Measurements from ENCODE around the gene PRUNE1.

PRUNE1 gene

DNA sequence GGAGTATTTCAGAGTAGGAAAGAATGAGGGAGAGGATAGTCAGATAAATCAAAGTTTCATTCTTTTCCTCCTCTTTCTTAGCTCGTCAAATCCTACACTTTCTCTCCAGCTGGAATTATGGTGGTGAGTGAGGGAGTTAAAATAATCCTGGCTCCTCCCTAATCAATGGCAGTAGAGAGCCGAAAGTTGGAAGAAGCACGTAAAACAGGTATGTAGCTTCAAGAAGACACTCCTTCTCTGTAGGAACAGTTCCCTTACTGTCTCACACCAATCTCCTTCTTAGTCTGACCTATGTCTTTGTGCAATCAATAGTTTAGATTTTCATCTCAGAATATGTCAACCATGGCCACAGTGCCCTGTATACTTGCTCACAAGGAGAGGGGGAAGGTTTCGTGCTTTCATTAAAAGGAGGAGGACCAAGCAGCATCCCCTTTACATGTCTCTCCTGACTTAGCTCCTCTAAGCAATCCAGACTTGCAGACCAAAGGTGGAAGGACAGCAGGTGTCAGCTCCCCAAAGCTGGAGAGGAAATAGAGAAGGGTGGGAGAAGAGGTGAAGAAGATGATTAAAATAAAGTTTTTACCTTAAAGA, 2.4 kb upstream of the PRUNE1 start:
- DNase-seq (ENCODE audit: low read depth in 3 of 3, low spot score in 1 of 3), result no peak

DNA sequence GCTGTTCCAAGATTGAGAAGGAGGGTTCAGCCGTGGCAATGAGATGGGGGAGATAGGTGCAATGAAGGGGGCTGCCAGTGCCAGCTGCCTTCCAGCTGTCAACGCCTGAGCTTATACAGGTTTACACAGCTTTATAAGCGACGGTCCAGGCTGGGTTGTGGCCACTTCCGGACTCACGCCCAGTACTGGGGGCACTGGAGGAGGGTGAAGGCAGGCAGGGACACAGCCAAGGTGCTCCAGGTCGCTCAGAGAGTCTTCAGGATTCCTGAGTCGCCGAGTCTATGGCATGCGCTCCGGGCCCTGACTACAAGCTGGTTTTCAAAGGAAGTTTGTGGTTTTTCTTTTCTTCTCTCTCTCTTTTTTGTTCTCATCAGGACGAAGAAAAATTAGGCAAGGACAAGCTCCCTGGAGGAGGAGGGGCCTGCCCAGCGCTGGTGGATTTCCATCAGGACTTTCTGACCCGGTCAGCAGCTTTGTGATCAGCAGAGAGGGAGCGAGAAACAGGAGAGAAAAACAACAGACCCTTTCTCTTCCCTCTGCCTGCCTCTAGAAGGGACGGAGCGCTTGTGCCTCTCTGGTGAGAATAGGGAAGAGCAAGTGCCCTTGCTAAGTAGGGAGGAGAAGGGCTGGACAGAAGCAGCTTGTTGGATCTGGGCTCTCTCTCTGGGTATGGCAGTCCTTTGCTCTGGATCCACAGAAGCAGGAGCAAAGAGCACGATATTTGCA, 1.8 kb upstream of the PRUNE1 start, which contains the start of gene MINDY1:
MINDY1 (minus strand) TSS at position 576 of the 726 bp plus-strand sequence. CDS start 4,285 bp downstream, outside the sequence.
- no peak for DNase-seq (ENCODE audit: low read depth in 3 of 3, low spot score in 1 of 3)

DNA sequence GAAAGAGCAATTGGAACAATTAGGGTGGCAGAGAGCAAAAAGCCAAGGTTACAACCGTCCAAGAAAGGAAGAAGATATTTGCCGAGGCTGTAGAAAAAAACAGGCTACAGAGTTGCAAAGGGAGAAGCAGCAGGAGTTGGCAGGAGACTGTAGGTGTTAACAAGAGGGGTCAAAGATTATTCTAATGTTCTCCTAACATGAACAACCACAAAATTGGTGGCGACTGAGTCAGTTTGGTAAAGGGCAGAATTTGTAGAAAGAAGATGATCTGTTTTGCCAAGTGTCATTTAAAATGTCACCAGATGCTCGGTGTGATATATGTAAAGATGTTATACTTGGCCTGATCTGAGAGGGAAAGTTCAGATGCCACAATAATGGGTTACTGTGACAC, 401 bp upstream of the PRUNE1 start:
- no peak for DNase-seq (ENCODE audit: low read depth in 3 of 3, low spot score in 1 of 3)

DNA sequence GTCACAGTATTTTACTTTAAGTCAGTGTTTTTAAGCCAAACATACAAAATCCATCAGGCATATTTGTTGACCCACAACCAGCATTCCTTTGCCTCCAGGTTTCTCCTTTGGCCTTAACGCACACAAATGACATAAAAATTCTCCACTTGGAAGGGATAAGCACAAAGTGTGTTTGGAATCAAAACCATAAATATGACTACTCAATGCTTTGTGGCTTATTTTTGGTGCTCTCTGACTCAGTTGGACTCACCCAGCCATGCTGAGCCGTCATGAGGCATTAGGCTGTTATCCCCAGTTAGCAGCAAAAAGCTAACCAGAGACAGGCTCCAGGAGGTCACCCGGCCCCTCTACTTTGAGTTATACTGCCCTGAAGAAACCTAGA, 948 bp downstream of the PRUNE1 start:
- no peak for DNase-seq (ENCODE audit: low read depth in 3 of 3, low spot score in 1 of 3)

DNA sequence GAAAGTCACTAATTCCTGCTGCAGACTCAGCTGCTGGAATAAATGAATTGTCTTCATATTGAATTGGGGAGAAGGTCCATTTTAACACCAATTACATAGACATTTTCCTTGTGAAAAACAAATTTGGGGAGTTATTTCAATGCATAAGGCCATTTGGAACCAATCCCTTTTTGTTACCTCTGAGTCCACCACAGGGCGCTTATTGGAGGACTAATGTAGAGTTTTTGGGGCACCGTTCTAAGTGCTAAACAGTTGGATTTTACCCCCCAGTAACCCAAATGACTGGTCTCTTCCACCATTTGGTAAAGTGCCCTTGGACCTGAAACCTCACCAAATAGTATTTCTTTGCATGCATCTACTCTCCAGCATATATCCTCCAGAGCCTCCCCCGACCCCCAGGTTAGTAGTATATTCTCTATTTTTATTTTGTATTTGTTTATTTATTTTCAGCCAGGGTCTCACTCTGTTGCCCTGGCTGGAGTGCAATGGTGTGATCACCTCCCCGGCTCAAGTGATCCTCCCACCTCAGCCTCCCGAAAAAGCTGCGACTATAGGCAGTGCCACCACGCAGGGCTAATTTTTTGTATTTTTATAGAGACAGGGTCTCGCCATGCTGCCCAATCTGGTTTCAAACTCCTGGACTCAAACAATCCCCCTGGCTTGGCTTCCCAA, 1.6 kb downstream of the PRUNE1 start:
- DNase-seq (ENCODE audit: low read depth in 3 of 3, low spot score in 1 of 3), result no peak

DNA sequence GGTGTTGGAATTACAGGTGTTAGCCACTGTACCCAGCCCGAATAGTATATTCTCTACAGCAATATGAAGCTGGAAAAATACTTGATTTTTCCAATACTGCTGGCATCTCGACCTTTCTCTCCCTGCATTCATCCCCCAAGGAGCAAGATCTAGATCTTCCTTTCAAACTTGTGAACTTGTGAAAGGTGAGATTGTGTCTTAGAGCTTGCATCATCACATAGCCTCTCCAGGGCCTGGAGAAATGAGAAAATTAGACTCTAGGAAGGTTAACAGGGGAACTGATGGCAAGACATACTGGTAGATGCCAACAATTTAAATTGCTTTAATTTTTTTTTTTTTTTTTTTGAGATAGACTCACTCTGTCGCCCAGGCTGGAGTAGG, 2.1 kb downstream of the PRUNE1 start:
- no peak for DNase-seq (ENCODE audit: low read depth in 3 of 3, low spot score in 1 of 3)

DNA sequence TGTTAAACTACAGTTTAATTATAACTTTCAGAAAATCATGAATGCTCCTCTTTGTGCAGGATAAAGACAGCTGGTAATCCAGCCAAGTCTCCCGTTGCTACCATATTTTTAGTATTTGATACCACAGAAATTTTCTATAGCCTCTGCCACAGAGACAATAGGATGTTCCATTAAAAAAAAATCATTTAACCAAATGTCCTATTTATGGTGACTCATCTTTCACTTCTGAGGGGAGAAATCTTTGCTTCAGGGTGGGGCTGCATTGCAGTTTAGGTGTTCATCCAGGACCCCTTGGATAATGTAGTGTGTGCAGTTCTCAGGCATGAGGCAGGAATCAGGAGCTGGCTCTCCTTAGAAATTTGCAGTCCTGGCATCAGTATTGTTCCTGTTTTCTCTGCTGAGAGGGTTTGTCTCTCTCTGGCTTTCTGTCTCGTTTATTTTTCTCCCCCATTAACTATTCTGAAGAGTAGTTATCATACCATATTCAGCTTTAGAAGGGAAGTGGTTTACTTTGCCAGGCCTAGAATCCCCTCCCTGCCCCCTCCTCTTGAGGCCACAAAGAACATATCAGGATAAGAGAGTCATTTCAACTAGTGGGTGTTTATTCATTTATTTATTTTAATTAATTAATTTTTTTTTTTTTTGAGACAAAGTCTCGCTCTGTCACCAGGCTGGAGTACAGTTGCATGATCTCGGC, 3.1 kb downstream of the PRUNE1 start:
- DNase-seq (ENCODE audit: low read depth in 3 of 3, low spot score in 1 of 3), result no peak

DNA sequence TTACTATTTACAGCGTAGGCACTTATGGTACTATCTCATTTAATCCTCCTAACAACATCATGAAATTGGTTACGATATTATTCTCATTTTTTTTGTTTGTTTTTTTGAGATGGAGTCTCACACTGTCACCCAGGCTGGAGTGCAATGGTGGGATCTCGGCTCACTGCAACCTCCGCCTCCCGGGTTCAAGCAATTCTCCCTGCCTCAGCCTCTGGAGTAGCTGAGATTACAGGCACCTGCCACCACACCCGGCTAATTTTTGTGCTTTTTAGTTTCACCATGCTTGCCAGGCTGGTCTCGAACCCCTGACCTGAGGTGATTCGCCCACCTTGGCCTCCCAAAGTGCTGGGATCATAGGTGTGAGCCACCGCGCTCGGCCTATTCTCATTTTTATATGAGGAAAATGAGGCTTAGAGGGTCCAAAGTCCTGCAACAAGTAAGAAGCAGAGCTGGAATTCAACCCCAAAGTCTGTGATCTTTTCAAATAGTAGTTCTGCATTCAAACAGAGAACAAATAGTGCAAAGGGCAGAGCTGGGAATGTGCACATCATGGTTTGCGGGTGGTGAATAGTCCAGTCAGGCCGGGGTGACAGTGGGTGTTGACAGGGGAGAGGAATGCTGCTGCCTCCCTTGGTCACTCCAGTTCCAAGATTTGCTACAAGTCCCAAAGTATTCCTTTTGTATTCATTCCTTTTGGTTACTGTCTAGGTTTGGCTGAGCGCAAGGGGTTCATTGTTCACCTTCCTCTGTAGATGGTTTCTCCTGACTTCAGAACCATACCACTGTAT, 4.6 kb downstream of the PRUNE1 start:
- DNase-seq (ENCODE audit: low read depth in 3 of 3, low spot score in 1 of 3), result no peak

DNA sequence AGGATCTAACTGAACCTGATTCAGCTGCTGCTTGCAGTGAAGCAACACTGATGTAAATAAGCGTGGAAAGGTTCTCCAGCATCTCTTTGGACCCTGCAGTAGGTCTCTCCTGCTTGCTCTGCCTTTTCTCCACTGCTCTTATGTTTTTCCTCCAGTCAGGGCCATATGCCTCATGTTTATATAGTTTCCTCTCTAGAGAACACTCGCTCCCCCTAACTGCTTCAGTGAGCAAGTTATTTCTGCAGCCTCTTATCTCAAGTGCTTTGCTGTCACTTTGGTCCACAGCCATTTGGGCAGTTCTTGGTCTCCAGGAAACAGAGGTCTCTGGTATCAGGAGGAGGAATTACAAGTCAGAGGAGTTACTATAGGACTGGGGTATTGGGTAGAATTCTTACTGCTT, 5.3 kb downstream of the PRUNE1 start:
- no peak for DNase-seq (ENCODE audit: low read depth in 3 of 3, low spot score in 1 of 3)

DNA sequence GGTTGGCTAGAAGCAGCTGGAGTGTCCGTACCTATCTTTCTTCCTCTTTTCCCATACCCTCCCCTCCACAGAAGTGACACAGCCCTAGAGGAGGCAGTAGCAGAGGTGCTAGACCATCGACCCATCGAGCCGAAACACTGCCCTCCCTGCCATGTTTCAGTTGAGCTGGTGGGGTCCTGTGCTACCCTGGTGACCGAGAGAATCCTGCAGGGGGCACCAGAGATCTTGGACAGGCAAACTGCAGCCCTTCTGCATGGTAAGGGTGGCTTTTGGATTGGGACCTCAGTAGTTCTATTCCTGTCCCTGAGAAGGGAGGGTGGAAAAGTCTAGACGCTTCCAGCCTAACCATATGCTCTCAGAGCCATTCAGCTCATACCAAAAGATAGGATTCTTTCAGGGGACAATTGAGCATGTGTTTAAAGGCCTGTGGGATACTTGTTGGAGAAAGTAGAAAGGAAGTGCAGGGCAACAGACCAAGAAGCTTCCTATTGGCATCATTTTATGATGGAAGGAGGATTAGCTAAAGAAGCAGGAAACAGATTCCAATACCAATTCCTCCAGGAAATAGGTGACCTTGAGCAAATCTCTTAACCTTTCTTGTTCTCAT, 16.4 kb downstream of the PRUNE1 start:
- DNase-seq (ENCODE audit: low read depth in 3 of 3, low spot score in 1 of 3), result peak; percentile 65 to 75 (median 74)

DNA sequence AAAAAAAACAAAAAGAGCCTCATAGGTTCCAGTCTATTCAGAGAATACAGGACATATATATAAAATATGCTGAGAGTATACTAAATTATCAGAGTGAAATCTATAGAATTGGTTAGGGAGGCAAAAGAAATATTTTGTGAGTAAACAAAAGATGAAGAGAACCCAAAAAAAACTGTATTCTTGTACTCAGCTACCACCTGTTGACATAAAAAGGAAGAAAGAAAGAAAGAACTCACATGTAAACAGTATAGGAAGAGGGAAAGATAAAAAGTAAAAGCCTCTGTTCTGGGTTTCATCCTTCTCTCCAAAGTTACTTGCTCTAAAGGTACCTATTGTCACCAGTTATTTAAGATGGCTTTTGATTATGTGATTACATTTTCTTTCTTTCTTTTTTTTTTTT, 18.2 kb downstream of the PRUNE1 start:
- DNase-seq (ENCODE audit: low read depth in 3 of 3, low spot score in 1 of 3), result no peak

DNA sequence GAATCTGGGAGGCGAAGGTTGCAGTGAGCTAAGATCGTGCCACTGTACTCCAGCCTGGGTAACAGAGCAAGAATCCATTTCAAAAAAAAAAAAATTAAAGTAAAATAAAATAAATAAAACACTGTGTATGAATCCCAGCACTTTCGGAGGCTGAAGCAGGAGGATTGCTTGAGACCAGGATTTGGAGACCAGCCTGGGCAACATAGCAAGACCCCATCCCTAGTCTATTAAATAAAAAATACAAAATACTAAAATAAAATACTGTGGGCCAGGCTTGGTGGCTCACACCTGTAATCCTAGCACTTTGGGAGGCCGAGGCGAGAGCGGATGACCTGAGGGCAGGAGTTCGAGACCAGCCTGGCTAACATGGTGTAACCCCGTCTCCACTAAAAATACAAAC, 23.9 kb downstream of the PRUNE1 start:
- DNase-seq (ENCODE audit: low read depth in 3 of 3, low spot score in 1 of 3), result no peak

DNA sequence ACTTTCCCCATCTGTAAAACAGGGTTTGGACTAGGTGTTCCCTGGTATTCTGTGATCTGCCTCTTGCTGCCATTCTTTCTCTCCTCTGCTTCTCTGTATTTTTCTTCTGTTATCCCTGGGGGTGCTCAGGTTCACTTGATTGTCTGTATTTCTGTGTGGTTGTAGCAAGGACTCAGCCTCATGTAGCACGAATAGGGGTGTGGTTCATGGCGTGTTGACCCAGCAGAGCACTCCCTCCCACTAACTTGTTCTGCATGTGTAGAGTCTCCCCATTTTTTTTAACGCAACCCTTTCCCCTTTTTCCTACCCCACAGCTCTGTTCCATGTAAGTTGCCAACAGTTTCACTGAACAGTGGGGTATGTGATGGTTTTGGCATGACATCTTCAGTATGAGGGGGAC, 26.9 kb downstream of the PRUNE1 start:
- DNase-seq (ENCODE audit: low read depth in 3 of 3, low spot score in 1 of 3), result no peak

DNA sequence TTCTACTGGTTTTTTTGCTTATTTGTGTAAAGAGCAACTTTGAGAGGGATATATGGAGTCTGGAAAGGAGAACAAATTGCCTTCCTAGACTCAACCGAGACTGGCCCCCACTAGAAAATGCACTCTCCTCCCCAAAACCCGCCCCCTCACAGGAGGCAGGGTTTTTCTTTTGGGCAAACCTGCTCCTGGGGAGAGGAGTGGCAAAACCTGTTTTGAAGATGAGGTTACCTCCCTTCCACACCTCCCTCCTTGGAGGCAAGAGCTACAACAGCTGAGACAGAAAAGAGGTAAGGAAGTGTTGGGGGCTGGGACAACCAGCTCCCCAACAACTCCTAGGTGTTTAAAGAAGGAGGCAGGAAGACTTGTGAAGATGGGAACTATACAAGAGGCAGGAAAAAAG, 28.1 kb downstream of the PRUNE1 start, which contains the start of gene BNIPL:
BNIPL (plus strand) TSS at position 231 of the 400 bp plus-strand sequence; CDS start at position 371, 140 bp downstream.
- DNase-seq (ENCODE audit: low read depth in 3 of 3, low spot score in 1 of 3), result no peak

DNA sequence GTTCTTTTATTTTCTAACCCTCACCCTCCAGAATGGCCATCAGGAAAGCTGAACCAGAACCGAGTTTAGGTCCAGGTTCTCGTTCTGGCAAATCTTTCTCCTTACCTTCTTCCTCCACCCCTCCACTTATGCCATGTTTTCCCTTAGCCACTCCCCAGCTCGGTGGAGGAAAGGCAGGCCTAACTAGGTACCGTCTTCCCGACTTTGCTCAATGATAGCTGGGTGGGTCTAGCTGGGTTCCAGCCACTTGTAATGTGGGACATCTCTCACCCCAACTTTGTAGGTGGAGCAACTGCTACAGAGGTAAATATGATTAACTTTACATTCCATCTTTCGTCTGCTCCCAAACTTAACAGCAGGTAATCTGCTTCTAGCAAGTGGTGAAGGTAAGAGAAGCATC, 28.8 kb downstream of the PRUNE1 start:
- DNase-seq (ENCODE audit: low read depth in 3 of 3, low spot score in 1 of 3), result no peak

DNA sequence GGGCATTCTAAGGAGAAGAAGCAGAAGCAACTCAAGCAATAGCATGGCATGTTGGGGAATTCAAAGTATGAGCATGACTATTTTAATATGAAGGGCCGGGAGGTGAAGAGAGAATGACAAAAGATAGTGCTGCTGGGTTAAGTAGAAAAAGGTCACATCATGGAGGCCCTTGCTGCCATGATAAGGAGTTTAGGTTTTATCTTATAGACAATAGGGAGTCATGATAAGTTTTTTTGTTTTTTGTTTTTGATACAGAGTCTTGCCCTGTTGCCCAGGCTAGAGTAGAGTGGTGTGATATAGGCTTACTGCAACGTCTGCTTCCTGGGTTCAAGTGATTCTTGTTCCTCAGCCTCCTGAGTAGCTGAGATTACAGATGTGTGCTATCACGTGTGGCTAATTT, 31.3 kb downstream of the PRUNE1 start:
- no peak for DNase-seq (ENCODE audit: low read depth in 3 of 3, low spot score in 1 of 3)

DNA sequence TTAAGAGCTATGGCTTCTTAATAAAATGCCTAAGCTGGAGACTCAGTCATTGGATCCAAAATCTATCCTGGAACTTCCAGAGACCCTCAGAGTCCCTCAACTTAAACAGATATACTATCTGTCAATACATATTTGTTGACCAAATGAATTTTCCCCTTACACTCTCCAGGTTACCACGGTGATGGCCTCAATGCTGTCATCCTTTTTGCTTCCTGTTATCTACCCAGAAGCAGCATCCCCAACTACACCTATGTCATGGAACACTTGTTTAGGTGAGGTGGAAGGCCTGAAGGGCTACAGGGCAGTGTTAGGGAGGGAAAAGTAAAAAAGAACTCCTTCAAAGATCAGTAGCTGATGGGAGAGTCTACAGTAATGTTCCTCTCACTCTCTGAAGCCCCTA, 34.9 kb downstream of the PRUNE1 start:
- no peak for DNase-seq (ENCODE audit: low read depth in 3 of 3, low spot score in 1 of 3)

DNA sequence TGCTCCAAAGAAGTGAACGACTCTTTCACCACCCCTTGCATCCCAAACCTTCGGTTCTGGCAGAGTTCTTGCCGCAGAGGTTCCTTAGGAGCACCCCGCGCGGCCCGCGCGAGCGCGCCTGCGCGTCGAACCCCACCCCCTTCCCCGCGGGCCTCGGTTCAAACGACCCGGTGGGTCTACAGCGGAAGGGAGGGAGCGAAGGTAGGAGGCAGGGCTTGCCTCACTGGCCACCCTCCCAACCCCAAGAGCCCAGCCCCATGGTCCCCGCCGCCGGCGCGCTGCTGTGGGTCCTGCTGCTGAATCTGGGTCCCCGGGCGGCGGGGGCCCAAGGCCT, 39.3 kb downstream of the PRUNE1 start, which contains the start of gene C1orf56:
C1orf56 (plus strand) TSS at position 161 of the 334 bp plus-strand sequence; CDS start at position 258, 97 bp downstream.
- peak in 2 of 3 donors; percentile 31 to 47 for DNase-seq (ENCODE audit: low read depth in 3 of 3, low spot score in 1 of 3)

DNA sequence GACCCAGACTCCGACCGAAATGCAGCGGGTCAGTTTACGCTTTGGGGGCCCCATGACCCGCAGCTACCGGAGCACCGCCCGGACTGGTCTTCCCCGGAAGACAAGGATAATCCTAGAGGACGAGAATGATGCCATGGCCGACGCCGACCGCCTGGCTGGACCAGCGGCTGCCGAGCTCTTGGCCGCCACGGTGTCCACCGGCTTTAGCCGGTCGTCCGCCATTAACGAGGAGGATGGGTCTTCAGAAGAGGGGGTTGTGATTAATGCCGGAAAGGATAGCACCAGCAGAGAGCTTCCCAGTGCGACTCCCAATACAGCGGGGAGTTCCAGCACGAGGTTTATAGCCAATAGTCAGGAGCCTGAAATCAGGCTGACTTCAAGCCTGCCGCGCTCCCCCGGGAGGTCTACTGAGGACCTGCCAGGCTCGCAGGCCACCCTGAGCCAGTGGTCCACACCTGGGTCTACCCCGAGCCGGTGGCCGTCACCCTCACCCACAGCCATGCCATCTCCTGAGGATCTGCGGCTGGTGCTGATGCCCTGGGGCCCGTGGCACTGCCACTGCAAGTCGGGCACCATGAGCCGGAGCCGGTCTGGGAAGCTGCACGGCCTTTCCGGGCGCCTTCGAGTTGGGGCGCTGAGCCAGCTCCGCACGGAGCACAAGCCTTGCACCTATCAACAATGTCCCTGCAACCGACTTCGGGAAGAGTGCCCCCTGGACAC, 39.8 kb downstream of the PRUNE1 start:
- peak in 1 of 3 donors; percentile 34 for DNase-seq (ENCODE audit: low read depth in 3 of 3, low spot score in 1 of 3)

DNA sequence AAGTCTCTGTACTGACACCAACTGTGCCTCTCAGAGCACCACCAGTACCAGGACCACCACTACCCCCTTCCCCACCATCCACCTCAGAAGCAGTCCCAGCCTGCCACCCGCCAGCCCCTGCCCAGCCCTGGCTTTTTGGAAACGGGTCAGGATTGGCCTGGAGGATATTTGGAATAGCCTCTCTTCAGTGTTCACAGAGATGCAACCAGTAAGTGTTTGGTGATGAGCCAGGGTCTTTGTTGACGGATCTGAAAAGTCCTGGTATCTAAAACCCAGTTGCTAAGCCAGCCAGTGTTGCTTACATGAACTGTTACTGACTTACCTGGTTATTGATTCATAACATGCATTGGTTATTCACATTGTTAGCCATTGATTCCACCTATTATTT, 40.4 kb downstream of the PRUNE1 start:
- no peak for DNase-seq (ENCODE audit: low read depth in 3 of 3, low spot score in 1 of 3)

Data from stimulated activated CD4-positive, alpha-beta T cell treated with anti-CD3 and anti-CD28 coated beads, TNF-alpha, amount 100 ng/mL, for 1 hour (primary cell).